ENCODE measurements around the gene SIDT1. TPM values are rescaled to one million over a fixed set of nuclear protein-coding genes. Genes with fewer than 3 reads are reported as not detected.

Gene SIDT1
- total RNA-seq (2014; rRNA removed; shearing (Covaris generic)): 0.02 and 0.07 TPM in 2 replicates
- 0.03 and 0.06 TPM in 2 replicates for polyA plus RNA-seq (2015; cell fraction: cytosol; rRNA removed)
- 0.07 TPM in 1 of 2 replicates, not detected in the other for polyA plus RNA-seq (2015; cell fraction: nucleus; rRNA removed)

DNA sequence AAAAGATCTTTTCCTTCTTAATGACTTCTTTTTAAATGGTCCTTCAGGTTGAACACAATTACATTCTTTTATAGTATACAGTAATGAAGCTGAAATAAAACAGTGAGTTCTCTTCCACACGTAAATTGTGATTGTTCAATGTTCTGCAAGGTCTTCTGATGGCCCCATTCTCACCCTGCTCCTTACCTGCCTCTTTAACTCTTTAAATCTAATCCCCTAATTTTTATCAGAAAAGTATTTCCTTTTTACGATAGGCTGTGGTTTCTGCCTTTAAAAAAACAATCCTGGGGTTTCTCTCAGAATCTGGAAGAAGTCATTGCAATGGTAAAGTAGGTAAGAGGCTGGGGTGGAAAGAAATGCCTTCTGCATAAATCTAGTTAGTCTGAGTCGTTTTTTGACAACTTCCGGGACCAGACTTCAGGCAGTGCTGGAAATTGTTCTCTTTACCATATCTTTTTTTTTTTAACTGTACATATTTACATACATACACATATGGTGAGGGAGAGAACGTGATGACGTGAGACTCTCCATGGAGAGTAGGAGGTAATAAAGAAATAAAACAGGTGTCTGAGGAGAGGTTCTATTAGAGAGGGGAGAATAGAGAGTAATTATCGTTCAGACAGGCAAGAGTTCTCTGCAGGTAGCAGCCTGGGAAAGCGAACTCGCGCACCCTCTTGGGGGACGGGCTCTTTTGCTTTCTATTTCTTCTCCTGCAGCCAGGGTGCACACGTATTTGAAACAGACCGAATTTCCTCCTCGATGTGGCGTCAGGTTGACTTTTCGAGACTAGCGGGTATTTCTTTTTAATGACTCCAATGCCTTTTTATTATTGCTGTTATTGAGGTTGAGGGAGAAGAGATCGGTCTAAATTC is at the start of gene SIDT1:
Gene SIDT1 (plus strand): TSS at position 730 of the 872 bp plus-strand sequence. CDS start 467 bp downstream, outside the sequence.
- DNase-seq (ENCODE audit: low read depth): peak; percentile 42

DNA sequence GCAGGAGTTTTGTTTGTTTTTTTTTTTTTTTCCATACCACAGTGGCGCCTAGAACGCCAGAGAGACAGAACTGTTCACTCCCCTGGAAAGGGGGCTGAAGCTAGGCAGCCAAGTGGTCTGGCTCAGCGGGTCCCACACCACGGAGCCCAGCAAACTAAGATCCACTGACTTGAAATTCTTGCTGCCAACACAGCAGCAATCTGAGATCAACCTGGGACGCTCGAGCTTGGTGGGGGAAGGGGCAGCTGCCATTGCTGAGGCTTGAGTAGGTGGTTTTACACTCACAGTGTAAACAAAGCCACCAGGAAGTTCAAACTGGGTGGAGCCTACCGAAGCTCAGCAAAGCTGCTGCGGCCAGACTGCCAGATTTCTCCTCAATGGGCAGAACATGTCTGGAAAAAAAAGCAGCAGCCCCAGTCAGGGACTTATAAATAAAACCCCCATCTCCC is 47.2 kb upstream of the SIDT1 start:
- no peak for DNase-seq (ENCODE audit: low read depth)

DNA sequence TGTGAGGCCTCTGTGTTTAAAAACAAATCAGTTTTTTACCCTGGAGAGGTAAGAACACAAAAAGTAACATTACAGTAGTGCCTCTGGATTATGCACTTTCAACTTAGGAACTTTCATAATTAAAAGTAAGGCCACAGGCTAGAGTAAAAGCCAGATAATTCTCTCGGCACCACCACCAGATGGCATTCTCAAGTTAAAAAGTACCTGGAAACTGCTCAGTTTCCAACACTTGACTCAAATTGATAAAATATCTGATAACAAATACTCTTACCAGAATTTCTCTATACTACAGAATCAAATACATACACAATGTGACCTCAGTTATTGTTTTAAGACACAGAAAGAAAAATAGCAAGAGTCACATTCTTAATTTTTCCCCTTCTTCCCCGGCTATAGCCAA is 37.3 kb upstream of the SIDT1 start:
- peak; percentile 44 for DNase-seq (ENCODE audit: low read depth)

DNA sequence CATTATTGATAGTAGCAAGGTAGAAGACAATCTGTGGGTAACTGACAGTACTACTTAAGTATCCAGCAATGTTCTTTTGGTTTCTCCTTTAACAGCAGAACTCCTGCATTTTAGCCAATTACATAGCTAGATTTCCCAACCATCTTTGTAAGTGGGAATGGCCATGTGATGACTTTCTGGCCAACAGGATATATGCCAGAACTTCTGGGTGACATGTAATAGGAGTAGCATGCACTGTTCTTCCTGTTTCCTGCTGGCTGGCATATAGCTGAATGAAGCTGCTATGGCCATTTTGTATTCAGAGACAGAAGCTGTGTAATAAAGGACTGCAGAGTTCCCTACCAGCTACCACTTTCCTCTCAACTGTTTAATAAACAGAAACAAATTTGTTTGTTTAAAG is 35.4 kb upstream of the SIDT1 start:
- peak; percentile 62 for DNase-seq (ENCODE audit: low read depth)

DNA sequence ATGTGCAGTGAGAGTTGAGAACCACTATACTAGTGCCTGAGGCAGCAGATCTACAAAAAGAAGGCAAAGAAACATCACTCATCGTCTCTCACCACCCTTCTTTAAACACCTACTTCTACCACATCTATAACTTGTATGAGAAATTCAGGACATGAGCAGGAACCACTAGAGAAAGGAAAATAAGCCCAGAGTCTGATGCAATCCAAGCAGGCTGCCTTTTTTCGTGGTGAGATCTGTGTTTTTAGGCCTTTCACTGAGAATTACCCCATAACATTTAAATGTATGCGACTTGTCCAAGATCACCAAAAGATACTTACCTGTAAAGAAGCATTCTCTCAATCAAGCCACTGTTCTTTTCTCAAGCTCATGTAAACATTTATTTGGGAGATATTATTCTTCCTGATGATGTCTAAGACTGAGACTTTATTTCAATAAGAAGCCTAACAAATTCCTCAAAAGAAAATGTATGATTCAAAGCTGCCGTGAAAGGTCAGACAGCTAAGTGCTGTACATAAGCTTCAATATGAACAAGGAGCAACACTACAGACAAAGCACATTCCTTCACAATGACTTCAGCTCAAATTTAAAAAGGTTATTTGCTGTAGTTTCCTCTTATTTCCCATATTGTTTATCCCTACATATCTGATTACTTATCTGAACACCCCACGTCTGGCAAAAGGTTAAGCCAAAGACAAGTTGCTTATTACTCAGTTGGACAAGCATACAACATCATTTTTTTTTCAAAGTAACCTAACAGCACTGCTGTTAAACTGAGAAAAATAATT is 33.9 kb upstream of the SIDT1 start:
- DNase-seq (ENCODE audit: low read depth): peak; percentile 19

DNA sequence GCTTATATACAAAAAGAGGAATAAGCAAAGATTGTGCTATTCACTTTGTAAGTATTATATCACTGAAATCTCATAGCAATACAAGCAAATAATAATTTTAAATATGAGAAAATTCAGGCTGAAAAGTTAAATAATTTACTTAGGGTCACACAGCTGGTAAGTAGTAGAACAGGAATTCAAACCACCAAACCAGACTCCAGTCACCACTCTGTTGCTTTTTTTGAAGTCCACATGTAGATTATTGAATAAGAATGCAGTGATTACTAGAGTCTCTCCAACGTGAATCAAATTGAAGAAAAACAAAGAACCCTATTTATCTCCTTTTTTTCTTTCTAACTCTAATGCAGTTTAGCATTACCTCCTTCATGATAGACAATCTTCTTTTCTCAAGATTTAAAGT is 33.3 kb upstream of the SIDT1 start:
- no peak for DNase-seq (ENCODE audit: low read depth)

DNA sequence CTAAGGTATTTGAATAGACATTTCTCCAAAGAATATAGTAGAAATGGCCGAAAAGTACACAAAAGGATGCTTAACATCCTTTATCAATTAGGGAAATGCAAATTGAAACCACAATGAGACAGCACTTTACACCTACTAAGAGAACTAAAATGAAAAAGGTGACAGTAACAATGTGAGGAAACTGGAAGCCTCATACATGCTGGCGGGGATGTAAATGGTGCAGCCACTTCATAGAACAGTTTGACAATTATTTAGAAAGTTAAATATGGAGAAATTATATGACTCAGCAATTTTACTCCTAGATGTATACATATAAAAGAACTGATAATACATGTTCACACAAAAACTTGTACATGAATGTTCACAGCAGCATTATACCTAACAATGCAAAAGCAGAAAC is 30.8 kb upstream of the SIDT1 start:
- DNase-seq (ENCODE audit: low read depth): no peak

DNA sequence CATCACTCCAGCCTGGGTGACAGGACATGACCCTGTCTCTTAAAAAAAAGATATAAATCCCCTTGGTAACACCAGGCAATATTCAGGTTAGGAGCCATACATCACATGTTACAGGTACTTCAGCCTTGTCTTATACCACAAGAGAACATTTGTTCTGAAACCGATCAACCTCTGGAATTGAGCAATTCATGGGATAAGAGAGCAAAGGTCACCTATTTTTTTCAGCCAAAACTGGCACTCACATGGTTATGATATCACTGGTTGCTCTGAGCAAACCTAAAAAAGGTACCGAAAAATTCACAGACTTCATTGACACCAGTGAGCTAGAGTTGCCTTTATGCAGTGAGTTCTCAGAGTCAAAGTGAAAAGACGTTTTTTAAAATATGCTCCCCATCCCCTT is 26.5 kb upstream of the SIDT1 start:
- DNase-seq (ENCODE audit: low read depth): no peak

DNA sequence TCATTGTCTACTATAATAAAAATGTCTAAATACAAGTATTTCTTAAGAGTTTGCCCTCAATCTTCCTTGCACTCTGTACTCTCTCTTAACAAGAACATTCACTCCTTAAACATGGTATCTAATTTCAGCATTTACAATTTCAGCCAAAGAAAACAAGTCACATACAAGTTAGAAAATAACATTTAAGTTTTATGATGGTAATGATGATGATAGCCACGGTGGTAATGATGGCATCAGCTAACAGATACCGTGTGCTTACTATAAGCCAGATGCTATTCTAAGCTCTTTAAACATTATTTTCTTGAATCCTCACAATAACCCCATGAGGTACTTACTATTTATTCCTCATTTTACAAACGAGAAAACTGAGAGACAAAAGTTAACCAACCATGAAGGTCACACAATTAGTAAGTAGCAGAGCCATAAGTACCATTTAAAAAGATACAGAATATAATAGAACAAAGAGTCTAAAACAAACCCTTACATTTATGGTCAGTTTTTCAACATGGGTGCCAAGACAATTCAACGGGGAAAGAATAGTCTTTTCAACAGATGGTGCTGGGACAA is 24.8 kb upstream of the SIDT1 start:
- DNase-seq (ENCODE audit: low read depth): no peak

DNA sequence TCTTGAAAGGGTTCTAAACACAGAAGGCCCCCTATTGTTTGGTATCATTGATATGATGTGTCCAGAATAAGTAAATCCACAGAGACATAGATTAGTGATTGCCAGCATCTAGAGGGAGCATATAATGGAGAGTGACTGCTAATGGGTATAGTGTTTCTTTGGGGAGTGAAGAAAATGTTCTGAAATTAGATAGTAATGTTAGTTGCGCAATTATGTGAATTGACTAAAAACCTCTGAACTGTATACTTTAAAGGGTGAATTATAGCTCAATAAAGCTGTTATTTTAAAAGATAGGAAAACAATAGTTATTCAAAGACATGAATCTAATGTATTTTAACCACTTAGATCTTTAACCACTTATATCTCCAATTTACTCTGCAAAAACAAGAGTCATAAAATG is 23.4 kb upstream of the SIDT1 start:
- DNase-seq (ENCODE audit: low read depth): no peak

DNA sequence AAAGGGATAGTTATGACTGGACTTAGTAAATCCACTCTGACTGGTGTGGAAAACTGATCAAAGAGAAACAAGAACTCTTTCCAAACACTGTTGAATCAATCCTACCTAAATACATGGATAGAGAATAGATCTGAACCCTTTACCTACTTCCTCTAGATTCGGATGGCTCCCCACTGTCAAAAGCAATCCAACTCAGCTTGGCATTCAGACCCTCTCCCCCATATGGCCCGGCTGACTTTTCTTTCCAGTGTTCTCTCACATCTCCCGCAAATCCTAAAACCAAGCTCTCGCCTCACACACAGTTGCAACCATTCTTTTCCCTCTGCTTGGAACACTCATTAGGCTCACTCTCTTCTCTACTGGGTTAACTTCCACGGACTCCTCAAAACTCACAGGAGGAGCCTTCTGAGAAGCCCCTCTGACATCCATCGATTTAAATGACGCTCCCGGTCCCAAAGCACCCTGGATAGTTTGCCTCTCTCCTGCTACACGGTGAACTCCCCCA is 18.0 kb upstream of the SIDT1 start:
- DNase-seq (ENCODE audit: low read depth): no peak

DNA sequence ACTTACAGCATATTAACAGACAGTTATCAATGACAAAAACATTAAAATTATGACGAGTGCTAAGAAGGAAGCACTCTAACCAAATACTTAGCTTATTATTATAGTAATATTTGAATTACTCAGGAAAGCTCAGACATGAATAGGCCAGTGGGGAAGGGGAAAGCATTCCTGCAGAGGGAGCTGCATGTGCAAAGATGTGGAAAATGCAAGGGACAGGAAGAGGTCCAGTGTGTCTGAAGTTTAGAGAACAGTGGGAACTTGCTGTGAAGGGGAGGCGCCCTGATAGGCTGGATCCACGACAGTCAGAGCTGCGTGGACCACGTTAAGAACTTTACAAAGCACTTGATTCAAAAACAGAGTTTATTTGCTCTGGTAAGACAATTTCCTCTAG is 16.2 kb upstream of the SIDT1 start:
- peak; percentile 48 for DNase-seq (ENCODE audit: low read depth)

DNA sequence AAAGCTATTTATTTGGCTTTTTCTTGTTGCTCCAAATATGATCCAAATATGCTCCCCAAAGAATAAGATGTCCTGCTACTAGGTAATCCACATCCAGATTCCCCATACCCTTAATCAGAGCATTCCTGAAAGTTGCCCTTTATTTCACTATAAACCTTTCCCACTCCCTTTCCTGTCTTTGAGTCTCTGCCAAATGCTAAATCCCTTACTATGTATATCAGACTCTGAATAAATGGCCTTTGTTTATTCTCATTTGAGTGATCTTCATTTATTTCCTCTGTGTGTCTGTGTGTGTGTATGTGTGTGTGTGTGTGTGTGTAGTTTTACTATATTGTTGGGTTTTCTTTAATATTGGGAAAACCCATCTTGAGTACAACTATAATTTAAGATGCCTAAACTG is 10.4 kb upstream of the SIDT1 start:
- DNase-seq (ENCODE audit: low read depth): no peak

DNA sequence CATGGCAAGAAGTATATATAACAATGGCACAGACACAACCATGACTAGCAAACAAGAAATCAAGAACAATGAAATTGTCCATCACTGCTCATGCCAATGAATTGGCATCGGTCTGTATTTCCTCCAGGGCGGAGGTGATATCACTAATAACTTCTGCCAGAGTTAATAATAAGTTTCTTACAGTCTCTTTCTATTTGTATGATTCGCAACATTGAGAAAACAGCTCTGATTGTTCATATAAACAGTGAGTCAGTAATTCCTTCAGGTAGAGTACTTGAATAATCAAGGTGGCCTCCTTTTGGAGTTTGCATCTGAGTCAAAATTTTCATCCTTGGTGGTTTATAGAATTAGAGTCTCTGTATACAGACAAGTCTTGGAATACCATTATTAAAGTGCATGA is 9.1 kb upstream of the SIDT1 start:
- DNase-seq (ENCODE audit: low read depth): no peak

DNA sequence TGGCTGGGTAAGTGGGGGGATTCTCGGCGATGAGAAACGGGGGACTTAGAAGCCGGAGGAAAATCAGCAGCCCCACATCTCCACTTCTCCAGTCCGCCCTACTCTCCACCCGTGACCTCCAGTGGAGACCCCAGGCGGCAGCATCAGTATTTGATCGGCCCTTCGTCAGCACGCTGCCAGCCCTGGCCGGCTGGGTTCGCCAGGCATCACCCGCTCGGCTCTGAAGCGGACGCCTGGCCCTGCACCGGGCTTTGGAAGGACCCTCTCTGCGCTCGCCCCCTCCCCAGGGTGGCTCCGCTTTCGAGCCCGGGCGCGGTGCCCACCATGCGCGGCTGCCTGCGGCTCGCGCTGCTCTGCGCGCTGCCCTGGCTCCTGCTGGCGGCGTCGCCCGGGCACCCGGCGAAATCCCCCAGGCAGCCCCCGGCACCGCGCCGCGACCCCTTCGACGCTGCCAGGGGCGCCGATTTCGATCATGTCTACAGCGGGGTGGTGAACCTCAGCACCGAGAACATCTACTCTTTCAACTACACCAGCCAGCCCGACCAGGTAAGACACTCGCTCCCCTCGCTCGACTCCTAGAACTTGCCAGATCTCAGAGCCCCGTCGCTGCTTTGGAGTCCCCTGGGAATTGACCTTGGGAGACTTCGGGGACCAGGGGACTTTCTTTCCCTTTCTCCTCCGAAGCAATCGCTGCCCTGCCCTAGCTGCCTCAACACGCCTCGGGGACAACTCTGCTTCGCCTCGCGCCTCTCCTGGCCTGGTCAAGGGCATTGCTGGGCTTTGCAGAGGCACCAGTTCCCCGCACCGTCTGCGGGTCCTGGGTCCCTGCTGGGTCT is 561 bp downstream of the SIDT1 start:
- DNase-seq (ENCODE audit: low read depth): no peak

DNA sequence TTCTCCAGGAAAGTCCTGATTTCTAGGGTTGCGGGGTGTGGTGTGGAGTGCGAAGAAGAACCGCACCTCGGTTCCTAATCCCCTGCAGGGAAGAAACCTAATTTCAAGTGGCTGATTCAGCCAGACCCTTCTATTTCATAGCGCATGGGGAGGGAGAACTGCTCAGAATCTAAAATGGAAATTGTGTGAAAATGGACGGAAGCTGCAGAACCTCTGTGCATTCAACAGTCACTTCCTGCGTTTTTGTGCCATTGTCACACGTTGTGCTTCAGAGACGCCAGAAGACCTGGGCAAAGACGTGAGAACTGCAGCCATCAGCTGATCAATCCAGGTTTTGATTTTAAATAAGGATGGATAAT is 1.2 kb downstream of the SIDT1 start:
- DNase-seq (ENCODE audit: low read depth): no peak

DNA sequence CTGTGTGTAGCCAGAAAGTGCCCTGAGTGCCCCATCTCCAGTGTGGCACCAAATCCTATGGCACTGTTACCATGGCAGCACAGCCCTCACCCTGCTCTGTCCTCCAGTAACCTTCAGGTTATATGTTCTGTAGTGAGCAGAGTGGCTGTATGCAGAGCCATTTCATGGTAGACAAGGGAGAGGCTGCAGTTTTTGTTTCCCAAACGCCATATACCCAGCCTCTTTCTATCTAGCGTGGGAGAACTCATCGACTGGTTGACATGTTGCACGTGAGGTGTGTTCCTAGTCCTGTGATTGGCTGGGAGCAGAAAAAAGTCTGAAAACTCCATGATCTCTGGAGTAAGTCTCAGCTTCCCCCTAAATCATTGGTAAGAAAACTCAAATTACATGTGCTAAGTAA is 2.0 kb downstream of the SIDT1 start:
- DNase-seq (ENCODE audit: low read depth): no peak

DNA sequence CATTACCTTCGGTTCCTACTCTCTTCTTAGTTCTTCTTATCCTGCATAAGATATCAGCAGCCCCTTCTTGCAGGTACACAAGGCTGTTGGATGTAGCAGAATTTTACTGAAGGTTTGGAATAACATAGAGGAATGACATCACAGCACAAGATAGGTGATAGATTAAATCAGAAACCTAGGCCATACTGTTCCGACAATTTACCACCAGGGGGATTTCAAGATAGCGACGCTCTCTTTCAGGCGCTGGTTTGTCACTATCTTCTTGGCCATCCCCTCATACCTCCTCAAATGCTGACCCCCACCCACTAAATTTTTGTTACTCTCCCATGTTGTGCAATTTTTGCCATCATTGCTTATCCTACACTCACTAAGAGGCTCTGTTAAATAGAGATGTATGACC is 3.5 kb downstream of the SIDT1 start:
- no peak for DNase-seq (ENCODE audit: low read depth)

DNA sequence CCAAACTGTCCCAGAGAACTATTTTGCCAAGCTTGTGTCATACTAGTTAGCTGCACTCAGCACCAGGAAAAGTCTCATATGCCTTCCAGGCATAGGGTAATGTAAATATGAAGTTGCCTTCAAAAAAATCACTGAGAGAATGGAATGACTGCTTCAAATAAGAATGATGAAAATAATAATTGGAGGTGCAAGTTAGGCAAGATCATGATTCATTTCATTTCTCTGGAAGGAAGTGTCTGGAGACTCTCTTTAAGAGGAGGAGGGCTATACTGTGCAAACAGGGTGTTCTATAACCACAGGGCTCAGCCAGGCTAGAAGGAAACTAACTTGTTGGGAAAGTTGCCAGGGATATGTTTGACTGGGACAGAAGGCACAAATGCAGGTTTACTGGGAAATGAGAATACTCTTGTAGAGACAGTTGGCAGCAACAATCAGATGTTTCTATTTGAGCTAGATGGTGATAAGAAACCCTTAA is 4.3 kb downstream of the SIDT1 start:
- DNase-seq (ENCODE audit: low read depth): peak; percentile 65

DNA sequence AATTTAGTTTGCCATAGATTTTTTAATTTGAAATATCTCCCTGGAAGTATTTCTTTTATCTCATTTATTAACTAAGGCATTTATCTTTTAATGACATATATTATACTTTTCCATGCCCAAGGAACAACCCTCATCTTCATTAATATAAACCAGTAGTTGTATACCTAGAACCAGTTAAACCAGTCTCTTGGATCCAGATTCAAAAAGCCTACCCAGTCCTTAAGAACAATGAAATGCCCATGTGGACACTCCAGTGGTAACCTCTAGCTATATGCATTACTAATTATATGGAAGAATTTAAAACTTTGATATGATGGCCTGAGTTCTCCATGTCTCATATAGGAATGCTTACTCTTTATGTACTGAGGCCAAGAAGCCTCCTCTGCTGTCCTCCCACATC is 4.8 kb downstream of the SIDT1 start:
- DNase-seq (ENCODE audit: low read depth): no peak

DNA sequence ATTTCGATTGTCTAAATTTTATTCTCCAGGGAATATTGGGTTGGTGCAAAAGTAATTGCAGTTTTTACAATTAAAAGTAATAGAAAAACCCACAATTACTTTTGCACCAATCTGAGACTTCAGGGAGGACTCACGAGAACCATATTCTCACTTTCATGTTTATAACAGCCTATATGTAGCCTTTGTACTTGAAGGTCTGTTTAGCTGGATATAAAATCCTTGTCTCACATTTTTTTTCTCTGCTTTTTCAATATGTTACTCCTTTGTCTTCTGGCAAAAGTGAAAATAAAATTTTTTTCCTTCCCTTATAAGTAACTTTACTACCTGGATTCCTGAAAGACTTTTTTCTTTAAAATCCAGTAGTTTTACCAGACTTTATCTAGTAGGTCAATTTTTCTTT is 9.2 kb downstream of the SIDT1 start:
- DNase-seq (ENCODE audit: low read depth): no peak
